ENCODE results near the gene ZCCHC4. TPM values are rescaled to one million over a fixed set of nuclear protein-coding genes. Genes with fewer than 3 reads are reported as not detected.

Gene ZCCHC4
- polyA plus RNA-seq, 1 donor (not counting 4 experiments of a cell fraction or from before 2014, with no cell fraction given): 10.8 TPM

DNA sequence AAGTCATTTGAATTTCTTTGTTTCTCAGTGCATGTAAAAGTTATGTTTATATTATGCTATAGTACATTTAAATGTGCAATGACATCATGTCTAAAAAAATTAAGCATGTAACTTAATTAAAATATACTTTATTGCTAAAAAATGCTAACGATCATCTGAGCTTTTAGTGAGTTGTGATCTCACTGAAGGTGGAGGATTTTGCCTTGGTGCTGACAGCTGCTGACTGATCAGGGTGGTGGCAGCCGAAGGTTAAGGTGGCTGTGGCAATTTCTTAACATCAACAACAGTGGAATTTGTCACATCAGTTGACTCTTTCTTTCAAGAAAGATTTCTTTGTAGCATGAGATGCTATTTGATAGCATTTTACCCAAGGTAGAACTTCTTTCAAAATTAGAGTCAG, 71.1 kb downstream of the ZCCHC4 start:
- Histone ChIP-seq H3K9me1 (ENCODE audit: control insufficient read depth, extremely low read depth, insufficient read depth, low read length) (no peaks in the 10 kb centered on the region), H2AFZ (ENCODE audit: control insufficient read depth, low read length) (no peak overlapping the region), H3K27ac (ENCODE audit: control insufficient read depth, insufficient read depth, low read length) (no peak overlapping the region), H3K36me3 (ENCODE audit: control insufficient read depth in 2 of 2, extremely low read depth in 1 of 2, insufficient read depth in 2 of 2, low read length in 2 of 2) (peaks cover 11 to 21% of the 10 kb centered on the region in 2 experiments), H4K20me1 (ENCODE audit: control insufficient read depth, extremely low read depth, insufficient read depth, low read length) (no peaks in the 10 kb centered on the region), H3K4me1 (ENCODE audit: control insufficient read depth, extremely low read depth, insufficient read depth, low read length) (peaks cover 7% of the 10 kb centered on the region), H3K4me2 (ENCODE audit: control insufficient read depth, extremely low read depth, insufficient read depth, low read depth, low read length) (no peak overlapping the region), H3K9ac (ENCODE audit: control insufficient read depth, extremely low read depth, insufficient read depth, low read length) (no peak overlapping the region), H3K4me3 (ENCODE audit: control insufficient read depth in 2 of 3, extremely low read depth in 1 of 3, insufficient read depth in 2 of 3, low read depth in 1 of 3, low read length in 3 of 3) (no peak overlapping the region), H3K9me3 (ENCODE audit: control insufficient read depth, low read depth, low read length) (no peaks in the 10 kb centered on the region), H3K79me2 (ENCODE audit: control insufficient read depth, insufficient read depth, low read length) (peaks cover 10% of the 10 kb centered on the region), H3K27me3 (ENCODE audit: control insufficient read depth, extremely low read depth, insufficient read depth, low read length) (no peaks in the 10 kb centered on the region)
- FAIRE-seq: no peak
- dilution Hi-C loops (cut with MboI; ENCODE audit: extremely low pct_ligation_motif_present, low sequenced_read_pairs): no loop called here
- no peak for DNase-seq (ENCODE audit: low read depth, low spot score)
- TF ChIP-seq CTCF (optimal IDR thresholded peaks at IDR 0.05 in 1 of 3, IDR thresholded peaks at IDR 0.05 in 1 of 3, conservative IDR thresholded peaks at IDR 0.05 in 1 of 3; ENCODE audit: extremely low read depth in 1 of 3, insufficient read depth in 2 of 3, low read length in 3 of 3) (no peak), EZH2 (IDR thresholded peaks at IDR 0.05; ENCODE audit: low read length) (no peak)

DNA sequence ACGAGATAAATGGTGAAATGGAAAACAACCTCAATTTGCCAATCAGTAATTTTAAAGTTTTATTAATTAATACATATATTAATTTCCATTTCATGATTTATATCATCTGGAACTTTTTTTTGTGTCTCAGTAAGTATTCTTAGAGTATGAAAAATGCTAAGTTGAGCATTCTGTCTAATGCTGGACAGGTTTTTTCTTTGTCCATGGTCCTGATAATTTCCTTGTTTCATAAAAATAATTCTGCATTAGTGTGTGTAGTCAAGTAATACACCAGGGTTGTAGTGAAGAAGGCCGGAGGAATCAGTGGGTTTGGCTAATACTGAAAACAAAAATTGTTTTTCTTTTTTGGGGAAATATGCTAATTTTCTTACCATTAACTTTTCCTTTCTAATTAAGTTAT, 74.4 kb downstream of the ZCCHC4 start:
- Histone ChIP-seq H3K4me2 (ENCODE audit: control insufficient read depth, extremely low read depth, insufficient read depth, low read depth, low read length) (no peak overlapping the region), H4K20me1 (ENCODE audit: control insufficient read depth, extremely low read depth, insufficient read depth, low read length) (no peaks in the 10 kb centered on the region), H3K9me1 (ENCODE audit: control insufficient read depth, extremely low read depth, insufficient read depth, low read length) (no peaks in the 10 kb centered on the region), H3K36me3 (ENCODE audit: control insufficient read depth in 2 of 2, extremely low read depth in 1 of 2, insufficient read depth in 2 of 2, low read length in 2 of 2) (peaks cover 4 to 5% of the 10 kb centered on the region in 2 experiments), H3K27ac (ENCODE audit: control insufficient read depth, insufficient read depth, low read length) (no peak overlapping the region), H3K4me1 (ENCODE audit: control insufficient read depth, extremely low read depth, insufficient read depth, low read length) (no peaks in the 10 kb centered on the region), H2AFZ (ENCODE audit: control insufficient read depth, low read length) (no peak overlapping the region), H3K9ac (ENCODE audit: control insufficient read depth, extremely low read depth, insufficient read depth, low read length) (no peak overlapping the region), H3K4me3 (ENCODE audit: control insufficient read depth in 2 of 3, extremely low read depth in 1 of 3, insufficient read depth in 2 of 3, low read depth in 1 of 3, low read length in 3 of 3) (no peak overlapping the region), H3K79me2 (ENCODE audit: control insufficient read depth, insufficient read depth, low read length) (no peaks in the 10 kb centered on the region), H3K9me3 (ENCODE audit: control insufficient read depth, low read depth, low read length) (no peaks in the 10 kb centered on the region), H3K27me3 (ENCODE audit: control insufficient read depth, extremely low read depth, insufficient read depth, low read length) (no peaks in the 10 kb centered on the region)
- TF ChIP-seq EZH2 (IDR thresholded peaks at IDR 0.05; ENCODE audit: low read length): no peak
- TF ChIP-seq CTCF (optimal IDR thresholded peaks at IDR 0.05 in 1 of 3, IDR thresholded peaks at IDR 0.05 in 1 of 3, conservative IDR thresholded peaks at IDR 0.05 in 1 of 3; ENCODE audit: extremely low read depth in 1 of 3, insufficient read depth in 2 of 3, low read length in 3 of 3): no peak
- DNase-seq (ENCODE audit: low read depth, low spot score) (no peak), FAIRE-seq (no peak)
- dilution Hi-C loops (cut with MboI; ENCODE audit: extremely low pct_ligation_motif_present, low sequenced_read_pairs): no loop called here

All from keratinocyte (primary cell).